Naive B cell (primary cell): ENCODE measurements around the gene CORO2A. TPM values are rescaled to one million over a fixed set of nuclear protein-coding genes. Genes with fewer than 3 reads are reported as not detected.
A peak's percentile ranks its signal among the peaks of the same experiment; 100 is the strongest.
"Not testable (repeated sequence)": the region's sequence is repeated elsewhere in the genome, so short reads cannot be mapped to it uniquely, and the experiment has no call there.

Experiments
- ATAC-seq, 2 donors: fragments of 150-1000 bp; cut with Tn5 transposase; 2 replicates each; pipeline ENCODE4 v1.10.0; 2021; ENCODE audit warnings: low read depth in 2 of 2, mild to moderate bottlenecking in 2 of 2, moderate library complexity in 2 of 2
- DNase-seq: peaks from one replicate; pipeline ENCODE4 v3.0.0; 2022
- H3K27ac Mint-ChIP-seq, 6 donors: one replicate each; pipeline ENCODE4 v1.8.0; 2020 to 2022; ENCODE audit warnings: mild to moderate bottlenecking in 6 of 6, mixed read lengths in 6 of 6, moderate library complexity in 5 of 6, inconsistent platforms in 2 of 6
- H3K27me3 Mint-ChIP-seq, 3 donors: one replicate each; pipeline ENCODE4 v1.8.0; 2021 to 2022; ENCODE audit warnings: mixed read lengths in 3 of 3, mild to moderate bottlenecking in 1 of 3
- H3K36me3 Mint-ChIP-seq, 2 donors: one replicate each; pipeline ENCODE4 v1.8.0; 2020 to 2022; ENCODE audit warnings: mixed read lengths in 2 of 2, inconsistent platforms in 1 of 2, mild to moderate bottlenecking in 1 of 2
- H3K4me1 Mint-ChIP-seq, 3 donors: one replicate each; pipeline ENCODE4 v1.8.0; 2020 to 2022; ENCODE audit warnings: mixed read lengths in 3 of 3, inconsistent platforms in 1 of 3, mild to moderate bottlenecking in 1 of 3, moderate library complexity in 1 of 3
- H3K4me3 Mint-ChIP-seq, 8 donors: one replicate each; pipeline ENCODE4 v1.8.0; 2020 to 2022; ENCODE audit warnings: mild to moderate bottlenecking in 8 of 8, mixed read lengths in 8 of 8, moderate library complexity in 8 of 8, inconsistent platforms in 2 of 8
- H3K9me3 Mint-ChIP-seq, 7 donors: one replicate each; pipeline ENCODE4 v1.8.0; 2020 to 2022; ENCODE audit warnings: mixed read lengths in 7 of 7, mild to moderate bottlenecking in 5 of 7, inconsistent platforms in 2 of 7, moderate library complexity in 1 of 7
- polyA plus RNA-seq, 6 donors: library from polyadenylated mRNA; unstranded; fragments of 300-500 nt; fragmentation: Illumina TruSeq; gene quantifications; one replicate each; pipeline ENCODE4 v1.2.3, GENCODE V29; 2021; ENCODE audit warnings: low read depth in 6 of 6

CORO2A gene
- polyA plus RNA-seq, 6 donors from 2014 or later = 0.49 to 2.3 (median 0.87) TPM; not detected in 1

DNA sequence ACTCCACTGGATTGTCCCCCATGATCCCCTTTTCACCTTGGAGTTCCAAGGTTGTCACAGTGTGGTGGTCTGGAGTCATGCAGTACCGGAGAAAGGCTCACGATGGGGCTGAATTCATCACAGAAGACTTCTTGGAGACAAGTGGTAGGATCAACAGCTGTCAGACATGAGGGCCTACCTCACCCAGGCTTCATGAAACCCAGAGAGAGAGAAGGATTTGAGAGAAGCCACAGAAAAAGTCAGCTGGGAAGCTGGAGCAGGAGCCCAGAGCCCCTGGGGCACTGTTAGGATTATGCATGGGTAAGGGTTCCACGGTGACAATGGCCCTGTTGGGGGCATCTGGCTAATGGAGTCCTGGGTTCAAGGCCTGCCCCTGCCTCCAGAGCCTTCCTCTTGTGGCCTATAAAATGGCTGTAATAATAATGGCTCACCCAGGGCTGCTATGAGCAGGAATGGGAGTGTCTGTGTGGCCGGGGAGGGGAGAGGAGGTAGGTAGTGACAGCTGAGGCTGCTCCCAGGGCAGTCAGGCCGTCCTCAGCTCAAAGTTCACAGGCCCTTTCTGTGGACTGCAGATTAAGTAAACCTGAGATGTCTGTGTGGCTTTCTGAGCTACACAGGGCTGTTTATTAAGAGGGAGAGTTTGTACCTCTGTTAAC lies 74.3 kb downstream of the CORO2A start:
- ATAC-seq (peak; percentile 67 to 69), DNase-seq (no peak)
- H3K9me3 Mint-ChIP-seq = no peaks in the 10 kb centered on the region
- H3K27ac Mint-ChIP-seq = peak overlapping the region; percentile 52 to 95 (median 92)
- H3K27me3 Mint-ChIP-seq = no peaks in the 10 kb centered on the region
- peak overlapping the region; percentile 85 to 98 (median 90) for H3K4me3 Mint-ChIP-seq
- H3K4me1 Mint-ChIP-seq = peaks cover 35 to 48% (median 47%) of the 10 kb centered on the region in 3 donors
- no peaks in the 10 kb centered on the region for H3K36me3 Mint-ChIP-seq

DNA sequence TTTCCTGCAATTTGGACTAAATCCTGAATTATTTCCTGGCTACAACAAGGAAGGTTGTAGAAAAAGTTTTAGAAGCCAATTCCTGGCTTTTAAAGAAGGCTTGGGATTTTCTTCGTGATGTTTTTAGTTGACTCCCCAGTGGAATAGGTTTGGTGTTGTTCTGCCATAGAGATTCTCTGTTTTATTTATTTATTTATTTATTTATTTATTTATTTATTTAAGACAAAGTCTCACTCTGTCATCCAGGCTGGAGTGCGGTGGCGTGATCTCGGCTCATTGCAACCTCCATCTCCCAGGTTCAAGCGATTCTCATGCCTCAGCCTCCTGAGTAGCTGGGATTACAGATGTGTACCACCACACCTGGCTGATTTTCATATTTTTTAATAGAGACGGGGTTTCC lies 75.3 kb downstream of the CORO2A start:
- peaks cover 36 to 51% (median 45%) of the 10 kb centered on the region in 3 donors for H3K4me1 Mint-ChIP-seq
- H3K36me3 Mint-ChIP-seq, ATAC-seq, H3K27me3 Mint-ChIP-seq, DNase-seq, H3K9me3 Mint-ChIP-seq: not testable (repeated sequence)
- peak overlapping the region in 3 of 6 donors; percentile 2 to 86 (median 59) for H3K27ac Mint-ChIP-seq
- H3K4me3 Mint-ChIP-seq = peak overlapping the region in 3 of 8 donors; percentile 35 to 85 (median 71)

DNA sequence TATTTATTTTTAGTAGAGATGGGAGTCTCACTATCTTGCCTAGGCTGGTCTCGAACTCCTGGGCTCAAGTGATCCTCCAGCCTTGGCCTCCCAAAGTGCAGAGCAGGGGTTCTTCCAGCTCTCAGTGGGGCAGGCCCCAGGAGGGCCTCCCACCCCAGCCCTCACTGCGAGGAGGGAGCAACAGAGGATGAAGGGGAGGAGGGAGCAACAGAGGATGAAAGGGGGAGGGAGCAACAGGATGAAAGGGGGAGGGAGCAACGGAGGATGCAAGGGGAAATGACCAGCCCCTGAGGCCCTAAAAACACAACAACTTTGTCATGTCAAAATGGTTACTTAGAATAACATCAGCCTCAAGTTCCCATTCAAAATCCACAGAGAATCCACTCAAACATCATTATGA lies 83.4 kb downstream of the CORO2A start:
- no peak for DNase-seq
- Mint-ChIP-seq H3K36me3 (peaks cover 0 to 8% of the 10 kb centered on the region in 2 donors), H3K4me3 (peak overlapping the region; percentile 36 to 89 (median 66)), H3K27me3 (no peaks in the 10 kb centered on the region), H3K27ac (peak overlapping the region; percentile 89 to 100 (median 100)), H3K9me3 (peaks cover 0 to 1% (median 0%) of the 10 kb centered on the region in 7 donors), H3K4me1 (peaks cover 41 to 73% (median 49%) of the 10 kb centered on the region in 3 donors)
- peak in 1 of 2 donors; percentile 1 for ATAC-seq

DNA sequence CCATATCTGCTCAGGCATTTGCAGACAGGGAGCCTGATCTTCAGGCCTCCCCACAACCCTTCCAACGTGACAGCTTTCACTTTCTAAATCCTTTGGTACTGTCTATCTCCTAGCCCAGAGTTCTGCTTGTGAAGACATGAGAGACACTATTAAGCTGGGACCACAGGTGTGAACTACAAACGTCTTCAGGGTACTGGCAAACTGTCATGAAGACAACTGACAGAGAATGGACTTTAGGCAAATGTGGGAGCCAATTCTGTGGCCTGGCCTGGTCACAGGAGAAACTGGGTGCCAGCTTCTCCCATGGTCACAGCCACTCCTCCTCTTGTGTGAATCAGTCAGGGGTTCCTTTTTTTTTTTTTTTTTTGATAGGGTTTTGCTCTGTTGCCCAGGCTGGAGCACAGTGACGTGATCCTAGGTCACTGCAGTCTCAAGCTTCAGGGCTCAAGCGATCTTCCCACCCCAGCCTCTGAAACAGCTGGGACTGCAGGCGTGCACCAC lies 83.9 kb downstream of the CORO2A start:
- H3K4me3 Mint-ChIP-seq = peak overlapping the region; percentile 36 to 89 (median 66)
- peaks cover 0 to 9% of the 10 kb centered on the region in 2 donors for H3K36me3 Mint-ChIP-seq
- peaks cover 0 to 1% (median 0%) of the 10 kb centered on the region in 7 donors for H3K9me3 Mint-ChIP-seq
- peak; percentile 81 for DNase-seq
- ATAC-seq = peak; percentile 77 to 80
- no peaks in the 10 kb centered on the region for H3K27me3 Mint-ChIP-seq
- peaks cover 45 to 78% (median 54%) of the 10 kb centered on the region in 3 donors for H3K4me1 Mint-ChIP-seq
- H3K27ac Mint-ChIP-seq = peak overlapping the region; percentile 89 to 100 (median 100)

DNA sequence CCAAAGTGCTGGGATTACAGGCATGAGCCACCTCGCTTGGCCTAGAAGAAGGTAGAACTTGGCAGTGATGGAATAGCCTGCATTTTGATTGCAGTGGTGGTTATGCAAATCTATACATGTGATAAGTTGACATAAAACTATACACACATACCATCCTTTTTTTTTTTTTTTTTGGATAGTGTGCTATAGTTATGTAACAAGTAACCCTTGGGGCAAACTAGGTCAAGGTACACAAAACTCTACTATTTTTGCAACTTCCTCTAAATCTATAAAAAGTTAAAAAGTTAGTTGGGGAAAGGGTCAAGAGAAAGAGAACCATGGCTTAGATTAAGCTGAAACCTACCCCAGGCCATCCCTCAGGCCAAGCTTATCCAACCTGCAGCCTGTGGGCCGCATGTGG lies 84.5 kb downstream of the CORO2A start:
- H3K27me3 Mint-ChIP-seq = no peaks in the 10 kb centered on the region
- peaks cover 0 to 1% (median 0%) of the 10 kb centered on the region in 7 donors for H3K9me3 Mint-ChIP-seq
- peak; percentile 52 to 55 for ATAC-seq
- peak overlapping the region; percentile 89 to 100 (median 100) for H3K27ac Mint-ChIP-seq
- peak; percentile 65 for DNase-seq
- H3K4me1 Mint-ChIP-seq = peaks cover 45 to 84% (median 54%) of the 10 kb centered on the region in 3 donors
- peak overlapping the region; percentile 36 to 89 (median 66) for H3K4me3 Mint-ChIP-seq
- H3K36me3 Mint-ChIP-seq = peaks cover 0 to 9% of the 10 kb centered on the region in 2 donors

DNA sequence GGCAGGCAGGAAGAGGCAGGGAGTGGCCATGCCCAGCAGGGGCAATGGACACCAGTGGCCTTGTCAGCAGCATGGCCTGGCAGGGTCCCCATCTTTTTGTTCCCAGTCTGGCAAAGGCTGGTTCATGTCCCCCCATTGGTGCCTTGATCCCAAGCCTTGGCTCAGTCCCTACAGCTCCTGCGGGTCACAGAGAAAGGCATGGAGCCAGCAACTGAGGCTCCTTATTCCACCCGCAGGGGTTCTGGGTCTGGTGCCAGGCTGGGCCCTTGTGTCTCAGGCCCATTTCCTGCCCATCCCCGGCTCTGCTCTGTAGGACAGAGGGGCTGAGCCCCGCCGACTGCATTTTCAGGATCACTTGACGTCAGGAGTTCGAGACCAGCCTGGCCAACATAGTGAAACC lies 87.4 kb downstream of the CORO2A start:
- H3K4me1 Mint-ChIP-seq = peaks cover 50 to 95% (median 65%) of the 10 kb centered on the region in 3 donors
- H3K4me3 Mint-ChIP-seq = peak overlapping the region in 2 of 8 donors; percentile 3 to 25
- peaks cover 0 to 1% (median 0%) of the 10 kb centered on the region in 7 donors for H3K9me3 Mint-ChIP-seq
- H3K27ac Mint-ChIP-seq = peak overlapping the region; percentile 84 to 100 (median 97)
- H3K36me3 Mint-ChIP-seq = peaks cover 0 to 9% of the 10 kb centered on the region in 2 donors
- no peaks in the 10 kb centered on the region for H3K27me3 Mint-ChIP-seq
- ATAC-seq = no peak
- no peak for DNase-seq

DNA sequence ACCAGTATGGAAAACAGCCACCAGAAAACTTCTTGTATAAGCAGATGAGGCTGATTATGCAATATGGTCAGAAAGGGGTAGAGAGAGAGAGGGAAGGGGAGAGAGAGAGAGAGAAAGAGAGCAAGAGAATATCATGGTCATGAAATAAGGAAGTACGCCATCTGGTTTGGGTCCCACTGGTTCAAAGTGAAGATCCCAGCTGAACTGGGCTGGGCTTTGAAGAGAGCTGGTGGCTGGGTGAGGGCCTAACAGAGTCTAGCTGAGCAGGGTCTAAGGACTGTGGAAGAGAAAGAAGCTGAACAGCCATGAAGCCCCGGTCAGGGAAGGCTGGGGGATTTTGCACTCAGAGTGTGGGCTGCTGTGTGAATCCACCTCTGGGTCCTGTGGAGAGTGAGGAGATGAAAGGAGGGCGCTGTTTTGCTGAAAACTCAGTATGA lies 88.0 kb downstream of the CORO2A start:
- Mint-ChIP-seq H3K27me3 (no peaks in the 10 kb centered on the region), H3K36me3 (peaks cover 0 to 9% of the 10 kb centered on the region in 2 donors), H3K9me3 (peaks cover 0 to 1% (median 0%) of the 10 kb centered on the region in 7 donors), H3K27ac (peak overlapping the region; percentile 84 to 100 (median 97)), H3K4me1 (peaks cover 52 to 95% (median 65%) of the 10 kb centered on the region in 3 donors), H3K4me3 (peak overlapping the region; percentile 10 to 86 (median 72))
- ATAC-seq = no peak
- DNase-seq = peak; percentile 55

DNA sequence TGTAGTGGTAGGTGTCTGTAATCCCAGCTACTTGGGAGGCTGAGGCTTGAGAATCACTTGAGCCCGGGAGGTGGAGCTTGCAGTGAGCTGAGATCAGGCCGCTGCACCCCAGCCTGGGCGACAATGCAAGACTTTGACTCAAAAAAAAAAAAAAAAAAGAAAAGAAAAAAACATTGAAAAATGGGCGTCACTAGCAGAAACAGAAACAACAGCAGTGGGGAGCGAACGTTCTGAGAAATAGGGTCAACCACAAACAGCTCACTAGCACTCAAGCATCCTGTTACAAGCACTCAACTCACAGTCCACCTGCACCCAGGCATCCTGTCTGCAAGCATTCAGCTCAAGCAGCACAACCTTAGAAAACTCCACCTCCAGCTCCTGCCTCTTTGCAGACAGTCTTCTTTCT lies 90.6 kb downstream of the CORO2A start:
- Mint-ChIP-seq H3K27me3 (no peaks in the 10 kb centered on the region), H3K36me3 (peaks cover 7 to 17% of the 10 kb centered on the region in 2 donors), H3K9me3 (peaks cover 0 to 1% (median 0%) of the 10 kb centered on the region in 7 donors), H3K4me3 (peak overlapping the region; percentile 49 to 86 (median 73)), H3K4me1 (peaks cover 42 to 93% (median 55%) of the 10 kb centered on the region in 3 donors), H3K27ac (peak overlapping the region; percentile 63 to 100 (median 94))
- DNase-seq = peak; percentile 88
- peak; percentile 96 to 99 for ATAC-seq

DNA sequence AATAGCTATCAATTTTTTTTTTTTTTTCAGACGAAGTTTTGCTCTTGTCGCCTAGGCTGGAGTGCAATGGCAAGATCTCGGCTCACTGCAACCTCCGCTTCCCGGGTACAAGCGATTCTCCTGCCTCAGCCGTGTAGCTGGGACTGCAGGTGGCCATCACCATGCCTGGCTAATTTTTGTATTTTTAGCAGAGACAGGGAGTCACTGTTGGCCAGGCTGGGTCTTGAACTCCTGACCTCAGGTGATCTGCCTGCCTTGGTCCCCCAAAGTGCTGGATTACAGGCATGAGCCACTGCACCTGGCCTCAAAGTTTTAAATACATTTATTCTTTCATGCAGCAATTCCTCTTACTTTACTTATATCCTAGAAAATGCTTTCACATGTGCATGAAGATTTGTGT lies 91.0 kb downstream of the CORO2A start:
- peak overlapping the region; percentile 49 to 80 (median 70) for H3K4me3 Mint-ChIP-seq
- peaks cover 39 to 92% (median 55%) of the 10 kb centered on the region in 3 donors for H3K4me1 Mint-ChIP-seq
- peaks cover 11 to 21% of the 10 kb centered on the region in 2 donors for H3K36me3 Mint-ChIP-seq
- no peak for DNase-seq
- H3K27me3 Mint-ChIP-seq = no peaks in the 10 kb centered on the region
- H3K27ac Mint-ChIP-seq = peak overlapping the region; percentile 63 to 100 (median 94)
- no peak for ATAC-seq
- peaks cover 0 to 1% (median 0%) of the 10 kb centered on the region in 7 donors for H3K9me3 Mint-ChIP-seq

DNA sequence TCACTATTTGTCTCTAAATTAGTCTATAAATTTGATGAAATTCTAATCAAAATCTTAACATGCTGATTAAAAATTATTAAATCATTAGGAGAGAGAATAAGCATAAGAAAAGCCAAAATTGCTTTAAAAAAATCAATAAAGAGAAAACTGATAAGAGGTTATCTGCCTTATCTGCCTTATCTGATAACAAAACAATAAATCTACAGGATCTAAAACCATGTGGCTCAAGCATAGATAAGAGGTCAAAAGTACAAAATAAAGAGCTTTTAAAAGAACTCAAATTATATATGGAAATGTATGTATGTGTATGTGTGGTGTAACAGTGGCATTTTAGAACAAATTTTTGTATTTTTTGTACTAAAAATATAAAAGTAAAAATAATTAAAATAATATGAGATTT lies 92.0 kb downstream of the CORO2A start:
- peak overlapping the region in 2 of 8 donors; percentile 37 to 57 for H3K4me3 Mint-ChIP-seq

DNA sequence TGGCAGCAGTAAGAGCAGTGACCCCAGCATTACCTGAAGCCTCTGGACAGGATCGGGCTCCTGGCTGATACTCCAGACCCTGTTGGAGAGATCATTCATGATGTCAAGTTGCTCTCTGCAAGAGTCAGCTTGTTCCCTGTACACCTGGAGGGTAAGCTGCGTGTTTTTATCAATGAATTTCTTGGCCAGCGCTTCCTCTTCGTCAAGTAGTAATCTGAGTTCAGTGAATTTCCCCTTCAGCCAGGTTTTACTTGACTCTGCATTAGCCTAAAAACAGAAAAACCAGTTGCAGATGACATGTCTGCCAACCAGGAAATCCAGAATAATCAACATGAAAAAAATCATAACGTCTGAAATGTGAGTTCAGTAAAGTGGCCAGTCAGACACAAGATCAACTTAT lies 92.5 kb downstream of the CORO2A start:
- peaks cover 35 to 80% (median 43%) of the 10 kb centered on the region in 3 donors for H3K4me1 Mint-ChIP-seq
- peak overlapping the region in 5 of 8 donors; percentile 12 to 57 (median 32) for H3K4me3 Mint-ChIP-seq
- peaks cover 0 to 1% (median 0%) of the 10 kb centered on the region in 7 donors for H3K9me3 Mint-ChIP-seq
- DNase-seq (no peak), ATAC-seq (no peak)
- no peaks in the 10 kb centered on the region for H3K27me3 Mint-ChIP-seq
- H3K36me3 Mint-ChIP-seq = peaks cover 11 to 21% of the 10 kb centered on the region in 2 donors
- H3K27ac Mint-ChIP-seq = peak overlapping the region in 5 of 6 donors; percentile 35 to 92 (median 69)

More for the DNA sequence above, 92.0 kb downstream of the CORO2A start:
- H3K9me3 Mint-ChIP-seq = peaks cover 0 to 1% (median 0%) of the 10 kb centered on the region in 7 donors
- no peak for ATAC-seq
- H3K27ac Mint-ChIP-seq = peak overlapping the region in 4 of 6 donors; percentile 35 to 92 (median 73)
- DNase-seq = no peak
- H3K27me3 Mint-ChIP-seq = no peaks in the 10 kb centered on the region
- peaks cover 35 to 84% (median 48%) of the 10 kb centered on the region in 3 donors for H3K4me1 Mint-ChIP-seq
- H3K36me3 Mint-ChIP-seq = peaks cover 11 to 21% of the 10 kb centered on the region in 2 donors

DNA sequence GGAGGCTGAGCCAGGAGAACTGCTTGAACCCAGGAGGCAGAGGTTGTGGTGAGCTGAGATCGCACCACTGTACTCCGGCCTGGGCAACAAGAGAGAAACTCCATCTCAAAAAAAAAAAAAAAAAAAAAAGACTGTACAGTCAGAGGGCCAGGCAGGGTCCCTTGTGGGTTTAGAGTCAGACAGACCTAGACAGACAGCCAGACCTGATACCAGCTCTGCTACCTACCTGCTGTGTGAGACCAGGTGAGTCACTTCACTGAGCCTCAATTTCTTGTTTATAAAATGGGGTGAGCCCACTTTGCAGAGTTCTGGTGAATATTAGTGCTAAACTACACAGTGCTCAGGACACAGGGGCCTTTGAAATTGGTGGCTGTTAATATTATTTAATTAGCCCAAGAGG lies 93.1 kb downstream of the CORO2A start:
- peaks cover 0 to 1% (median 0%) of the 10 kb centered on the region in 7 donors for H3K9me3 Mint-ChIP-seq
- peak overlapping the region in 3 of 6 donors; percentile 70 to 92 (median 83) for H3K27ac Mint-ChIP-seq
- H3K4me3 Mint-ChIP-seq = no peak overlapping the region
- peaks cover 31 to 74% (median 38%) of the 10 kb centered on the region in 3 donors for H3K4me1 Mint-ChIP-seq
- DNase-seq (no peak), ATAC-seq (no peak)
- H3K36me3 Mint-ChIP-seq = peaks cover 11 to 21% of the 10 kb centered on the region in 2 donors
- no peaks in the 10 kb centered on the region for H3K27me3 Mint-ChIP-seq

DNA sequence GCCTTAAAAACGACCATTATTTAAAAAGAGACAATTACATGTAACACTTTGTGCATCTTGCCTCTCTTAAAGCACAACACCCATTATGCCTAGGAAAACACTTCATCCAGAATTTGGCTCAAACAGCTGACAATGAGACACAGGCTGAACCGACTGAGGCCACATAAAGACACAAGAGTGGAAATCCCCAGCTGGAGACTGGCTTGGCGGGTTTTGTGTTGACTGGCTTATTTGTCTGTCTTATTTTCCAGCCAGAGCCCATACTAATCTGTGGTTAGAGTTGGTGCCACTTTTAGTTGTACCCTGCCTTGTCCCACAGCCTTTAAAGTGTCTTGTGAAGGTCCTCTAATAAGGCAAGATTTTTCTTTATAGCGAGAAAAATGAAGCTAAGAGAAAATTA lies 94.6 kb downstream of the CORO2A start:
- H3K4me3 Mint-ChIP-seq = peak overlapping the region in 1 of 8 donors; percentile 23
- no peak for ATAC-seq
- H3K36me3 Mint-ChIP-seq = peaks cover 11 to 24% of the 10 kb centered on the region in 2 donors
- no peaks in the 10 kb centered on the region for H3K9me3 Mint-ChIP-seq
- peaks cover 24 to 59% (median 30%) of the 10 kb centered on the region in 3 donors for H3K4me1 Mint-ChIP-seq
- no peaks in the 10 kb centered on the region for H3K27me3 Mint-ChIP-seq
- DNase-seq = no peak
- H3K27ac Mint-ChIP-seq = peak overlapping the region in 1 of 6 donors; percentile 12
